H9 (cell line): ENCODE measurements around the gene ETV6. TPM values are rescaled to one million over a fixed set of nuclear protein-coding genes. Genes with fewer than 3 reads are reported as not detected.

Experiments
- DNase-seq: peaks from one replicate; pipeline ENCODE4 v3.0.0-alpha.2; 2017
- H2AFZ ChIP-seq: one replicate; pipeline ENCODE4 v1.6.1; 2013; ENCODE audit warnings: mild to moderate bottlenecking, low read length, control low read depth, moderate library complexity
- H2AK5ac ChIP-seq: 2 replicates; pipeline ENCODE4 v1.6.1; 2013; ENCODE audit warnings: low read length, control low read depth, mixed read lengths; ENCODE audit not compliant: insufficient read length
- H2BK120ac ChIP-seq: one replicate; pipeline ENCODE4 v1.6.1; 2013; ENCODE audit warnings: low read depth, mild to moderate bottlenecking, low read length, control low read depth, inconsistent platforms; ENCODE audit not compliant: poor library complexity, severe bottlenecking
- H2BK12ac ChIP-seq: 2 replicates; pipeline ENCODE4 v1.6.1; 2013; ENCODE audit warnings: low read length, control low read depth, mixed read lengths, low read depth; ENCODE audit not compliant: insufficient read length
- H2BK15ac ChIP-seq: 2 replicates; pipeline ENCODE4 v1.6.1; 2013; ENCODE audit warnings: low read depth, low read length, control low read depth
- H2BK20ac ChIP-seq: one replicate; pipeline ENCODE4 v1.6.1; 2013; ENCODE audit warnings: low read depth, mild to moderate bottlenecking, low read length, control low read depth, inconsistent platforms; ENCODE audit not compliant: poor library complexity, severe bottlenecking
- H2BK5ac ChIP-seq: 2 replicates; pipeline ENCODE4 v1.6.1; 2013; ENCODE audit warnings: low read length, control low read depth, mixed read lengths; ENCODE audit not compliant: insufficient read length
- H3K14ac ChIP-seq: 2 replicates; pipeline ENCODE4 v1.6.1; 2013; ENCODE audit warnings: low read length, control low read depth; ENCODE audit not compliant: insufficient read depth
- H3K18ac ChIP-seq: 2 replicates; pipeline ENCODE4 v1.6.1; 2013; ENCODE audit warnings: low read depth, mild to moderate bottlenecking, mixed read lengths, low read length, control low read depth; ENCODE audit not compliant: insufficient read length
- H3K23ac ChIP-seq: 2 replicates; pipeline ENCODE4 v1.6.1; 2013; ENCODE audit warnings: low read length, control low read depth, mixed read lengths, low read depth; ENCODE audit not compliant: insufficient read length
- H3K23me2 ChIP-seq: 2 replicates; pipeline ENCODE4 v1.6.1; 2013; ENCODE audit warnings: low read depth, mild to moderate bottlenecking, mixed read lengths, low read length, control low read depth; ENCODE audit not compliant: insufficient read length, poor library complexity, severe bottlenecking
- H3K27ac ChIP-seq: 2 replicates; pipeline ENCODE4 v1.5.1; 2013; ENCODE audit warnings: low read length, control low read depth, mixed read lengths, low read depth; ENCODE audit not compliant: insufficient read length
- H3K27me3 ChIP-seq: 2 replicates; pipeline ENCODE4 v1.6.1; 2013; ENCODE audit warnings: low read length, control low read depth, inconsistent platforms; ENCODE audit not compliant: insufficient read depth
- H3K4ac ChIP-seq: 2 replicates; pipeline ENCODE4 v1.6.1; 2013; ENCODE audit warnings: low read depth, mild to moderate bottlenecking, control low read depth, inconsistent platforms, low read length, moderate library complexity
- H3K4me1 ChIP-seq: 2 replicates; pipeline ENCODE4 v1.6.1; 2013; ENCODE audit warnings: low read length, control low read depth, inconsistent platforms; ENCODE audit not compliant: insufficient read depth
- H3K4me2 ChIP-seq: 2 replicates; pipeline ENCODE4 v1.6.1; 2013; ENCODE audit warnings: low read length, control low read depth, mixed read lengths; ENCODE audit not compliant: insufficient read length, insufficient read depth
- H3K56ac ChIP-seq: 2 replicates; pipeline ENCODE4 v1.6.1; 2013; ENCODE audit warnings: low read depth, mild to moderate bottlenecking, mixed read lengths, low read length, control low read depth; ENCODE audit not compliant: insufficient read length
- H3K79me1 ChIP-seq: 2 replicates; pipeline ENCODE4 v1.6.1; 2013; ENCODE audit warnings: low read depth, mild to moderate bottlenecking, moderate library complexity, low read length, control low read depth, inconsistent platforms; ENCODE audit not compliant: insufficient read depth, poor library complexity, severe bottlenecking
- H3K79me2 ChIP-seq: 2 replicates; pipeline ENCODE4 v1.6.1; 2013; ENCODE audit warnings: low read length, control low read depth, inconsistent platforms; ENCODE audit not compliant: insufficient read depth
- H3K9ac ChIP-seq: 2 replicates; pipeline ENCODE4 v1.6.1; 2013; ENCODE audit warnings: low read length, control low read depth, mixed read lengths; ENCODE audit not compliant: insufficient read length; ENCODE audit errors: extremely low read depth
- H3K9me3 ChIP-seq: one replicate; pipeline ENCODE4 v1.6.1; 2013; ENCODE audit warnings: low read depth, low read length, inconsistent platforms; ENCODE audit not compliant: control insufficient read depth
- H3T11ph ChIP-seq: one replicate; pipeline ENCODE4 v1.6.1; 2013; ENCODE audit warnings: mild to moderate bottlenecking, low read length, control low read depth, inconsistent platforms
- H4K20me1 ChIP-seq: one replicate; pipeline ENCODE4 v1.6.1; 2013; ENCODE audit not compliant: control insufficient read depth, insufficient read length, insufficient read depth
- H4K5ac ChIP-seq: 2 replicates; pipeline ENCODE4 v1.6.1; 2013; ENCODE audit warnings: low read depth, mild to moderate bottlenecking, mixed read lengths, low read length, control low read depth; ENCODE audit not compliant: insufficient read length
- H4K8ac ChIP-seq: replicated peaks from 2 replicates; pipeline ENCODE4 v1.6.1; 2013; ENCODE audit warnings: low read length, control low read depth, mixed read lengths, low read depth; ENCODE audit not compliant: insufficient read length
- H4K91ac ChIP-seq: 2 replicates; pipeline ENCODE4 v1.6.1; 2013; ENCODE audit warnings: low read depth, mild to moderate bottlenecking, moderate library complexity, mixed read lengths, low read length, control low read depth; ENCODE audit not compliant: insufficient read length
- H3K27ac Mint-ChIP-seq, 3 experiments: 2 replicates in 2 of 3; 3 replicates in 1 of 3; pipeline ENCODE4 v1.8.0; 2020 to 2021; ENCODE audit warnings: mixed read lengths in 3 of 3, mild to moderate bottlenecking in 1 of 3, moderate library complexity in 1 of 3
- H3K27me3 Mint-ChIP-seq: 2 replicates; pipeline ENCODE4 v1.8.0; 2021; ENCODE audit warnings: low read depth, mild to moderate bottlenecking, moderate library complexity, mixed read lengths
- H3K36me3 Mint-ChIP-seq, 3 experiments: 2 replicates in 2 of 3; 3 replicates in 1 of 3; pipeline ENCODE4 v1.8.0; 2020 to 2021; ENCODE audit warnings: low read depth in 3 of 3, mixed read lengths in 3 of 3; ENCODE audit not compliant: insufficient read depth in 1 of 3
- H3K4me1 Mint-ChIP-seq, 2 experiments: 2 replicates each; pipeline ENCODE4 v1.8.0; 2020; ENCODE audit warnings: mixed read lengths in 2 of 2
- H3K4me3 Mint-ChIP-seq, 2 experiments: 2 replicates in 1 of 2; 3 replicates in 1 of 2; pipeline ENCODE4 v1.8.0; 2020 to 2021; ENCODE audit warnings: mild to moderate bottlenecking in 2 of 2, mixed read lengths in 2 of 2, moderate library complexity in 1 of 2
- H3K9me3 Mint-ChIP-seq, 2 experiments: 2 replicates in 1 of 2; 3 replicates in 1 of 2; pipeline ENCODE4 v1.8.0; 2020; ENCODE audit warnings: mild to moderate bottlenecking in 2 of 2, mixed read lengths in 2 of 2, moderate library complexity in 1 of 2
- WGBS: extraction: QIAGEN DNeasy Blood & Tissue Kit; methylation state at CpG from one replicate; pipeline ENCODE4 v1.1.7; 2013; ENCODE audit warnings: missing lambda C conversion rate, low lambda C conversion rate, mixed read lengths; ENCODE audit not compliant: insufficient read length; ENCODE audit errors: extremely low coverage; 5-methylcytosine and 5-hydroxymethylcytosine counted together
- total RNA-seq: library from RNA; stranded (reverse); gene quantifications from 2 replicates; pipeline ENCODE4 v1.2.1, GENCODE V29; 2021
- TF ChIP-seq, protein P1 (sequence below): fragments of 200-600 bp; sonication (generic); conservative IDR thresholded peaks from 3 replicates; pipeline ENCODE4 v1.8.0; 2021; ENCODE audit warnings: antibody characterized with exemption, mild to moderate bottlenecking

Gene ETV6
- total RNA-seq, 1 experiment from 2014 or later: 28.7 TPM

DNA sequence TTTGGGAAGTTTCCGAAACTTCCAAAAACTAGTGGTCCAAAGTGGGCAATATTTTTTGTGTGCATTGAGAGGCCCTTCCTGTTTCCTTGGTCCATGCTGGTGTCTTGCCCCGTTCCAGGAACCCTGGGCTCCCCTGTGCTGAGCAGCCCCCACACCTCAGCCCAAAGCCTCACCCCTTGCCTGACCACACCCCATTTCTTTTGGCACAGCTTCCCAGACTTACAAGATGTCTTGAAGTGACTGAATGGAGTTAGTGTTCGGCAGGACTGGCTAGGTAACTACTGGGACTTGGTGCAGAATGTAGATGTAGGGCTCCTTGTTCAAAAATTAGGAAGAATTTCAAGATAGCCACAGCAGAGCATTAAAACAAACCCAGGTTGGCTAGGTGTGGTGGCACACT is 68.6 kb downstream of the ETV6 start:
- no peak overlapping the region for H3K56ac ChIP-seq
- peaks cover 23 to 30% of the 10 kb centered on the region in 2 experiments for H3K4me1 Mint-ChIP-seq
- no peak overlapping the region for H3K4me3 Mint-ChIP-seq
- no peak overlapping the region for H2BK120ac ChIP-seq
- H3K27ac Mint-ChIP-seq: no peak overlapping the region
- peaks cover 0 to 4% (median 0%) of the 10 kb centered on the region in 3 experiments; a peak in 3 of 7 replicates for H3K36me3 Mint-ChIP-seq
- no peak overlapping the region for H4K91ac ChIP-seq
- DNase-seq: no peak
- no peak overlapping the region for H2BK15ac ChIP-seq
- no peak overlapping the region for H2BK5ac ChIP-seq
- no peaks in the 10 kb centered on the region for H3K9me3 ChIP-seq
- H3T11ph ChIP-seq: no peak overlapping the region
- TF ChIP-seq, protein P1, sequence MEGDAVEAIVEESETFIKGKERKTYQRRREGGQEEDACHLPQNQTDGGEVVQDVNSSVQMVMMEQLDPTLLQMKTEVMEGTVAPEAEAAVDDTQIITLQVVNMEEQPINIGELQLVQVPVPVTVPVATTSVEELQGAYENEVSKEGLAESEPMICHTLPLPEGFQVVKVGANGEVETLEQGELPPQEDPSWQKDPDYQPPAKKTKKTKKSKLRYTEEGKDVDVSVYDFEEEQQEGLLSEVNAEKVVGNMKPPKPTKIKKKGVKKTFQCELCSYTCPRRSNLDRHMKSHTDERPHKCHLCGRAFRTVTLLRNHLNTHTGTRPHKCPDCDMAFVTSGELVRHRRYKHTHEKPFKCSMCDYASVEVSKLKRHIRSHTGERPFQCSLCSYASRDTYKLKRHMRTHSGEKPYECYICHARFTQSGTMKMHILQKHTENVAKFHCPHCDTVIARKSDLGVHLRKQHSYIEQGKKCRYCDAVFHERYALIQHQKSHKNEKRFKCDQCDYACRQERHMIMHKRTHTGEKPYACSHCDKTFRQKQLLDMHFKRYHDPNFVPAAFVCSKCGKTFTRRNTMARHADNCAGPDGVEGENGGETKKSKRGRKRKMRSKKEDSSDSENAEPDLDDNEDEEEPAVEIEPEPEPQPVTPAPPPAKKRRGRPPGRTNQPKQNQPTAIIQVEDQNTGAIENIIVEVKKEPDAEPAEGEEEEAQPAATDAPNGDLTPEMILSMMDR: no peak
- no peak overlapping the region for H4K5ac ChIP-seq
- no peak overlapping the region for H2AK5ac ChIP-seq
- no peak overlapping the region for H2AFZ ChIP-seq
- WGBS: no CpG with 5 or more reads among the region's 3 CpGs
- H3K27me3 Mint-ChIP-seq: no peaks in the 10 kb centered on the region
- no peaks in the 10 kb centered on the region for H3K27me3 ChIP-seq
- H3K27ac ChIP-seq: no peak overlapping the region
- peaks cover 10% of the 10 kb centered on the region; the same call in 1 of the 2 replicates for H3K4me1 ChIP-seq
- H3K79me1 ChIP-seq: no peaks in the 10 kb centered on the region
- no peak overlapping the region for H3K23ac ChIP-seq
- no peaks in the 10 kb centered on the region for H3K23me2 ChIP-seq
- H3K14ac ChIP-seq: no peak overlapping the region
- no peak overlapping the region for H3K18ac ChIP-seq
- H3K9ac ChIP-seq: no peak overlapping the region
- no peaks in the 10 kb centered on the region for H4K20me1 ChIP-seq
- H4K8ac ChIP-seq: no peak overlapping the region
- H3K79me2 ChIP-seq: no peaks in the 10 kb centered on the region
- no peak overlapping the region for H3K4me2 ChIP-seq
- no peak overlapping the region for H2BK20ac ChIP-seq
- no peak overlapping the region for H3K4ac ChIP-seq
- no peaks in the 10 kb centered on the region for H3K9me3 Mint-ChIP-seq
- no peak overlapping the region for H2BK12ac ChIP-seq
